Measurements from ENCODE around the gene NSG1.

GRCh38 chr4:4339504-4340085 is 47.3 kb upstream of the NSG1 start:
- TF ChIP-seq CTCF (IDR thresholded peaks at IDR 0.05) (no peak), POLR2AphosphoS5 (IDR thresholded peaks at IDR 0.05) (no peak), EP300 (IDR thresholded peaks at IDR 0.05; ENCODE audit: low read depth) (no peak), POLR2A (IDR thresholded peaks at IDR 0.05) (no peak)

All from transverse colon (tissue), 4 donors.